Dedifferentiated amniotic fluid mesenchymal stem cell (primary cell): ENCODE measurements around the gene SLC35G6.
"Not testable (repeated sequence)": the region's sequence is repeated elsewhere in the genome, so short reads cannot be mapped to it uniquely, and the experiment has no call there.

Experiments used
- DNase-seq: peaks from one replicate; pipeline ENCODE4 v3.0.0-alpha.2; 2016; ENCODE audit errors: extremely low spot score

The SLC35G6 gene

DNA sequence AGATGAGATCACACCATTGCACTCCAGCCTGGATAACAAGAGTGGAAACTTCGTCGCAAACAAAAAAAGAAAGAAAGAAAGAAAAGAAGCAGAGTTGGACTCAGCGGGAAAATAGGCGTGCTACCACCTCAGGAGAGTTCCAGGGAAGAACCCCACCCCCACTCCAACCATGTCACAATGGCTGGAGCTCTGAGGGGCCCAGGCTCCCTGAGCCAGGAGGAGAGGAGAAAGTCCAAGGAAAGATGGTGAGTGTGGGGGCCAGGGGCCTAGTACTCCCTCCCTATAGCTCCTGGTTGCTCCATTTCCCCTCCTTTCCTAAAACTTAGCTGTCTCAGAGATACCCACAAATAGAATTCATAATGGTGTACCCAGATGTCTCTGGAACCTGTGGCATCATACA, at the start of gene SLC35G6:
SLC35G6 (plus strand) TSS at position 172 of the 400 bp plus-strand sequence; CDS start at position 243, 71 bp downstream.
- not testable (repeated sequence) for DNase-seq

DNA sequence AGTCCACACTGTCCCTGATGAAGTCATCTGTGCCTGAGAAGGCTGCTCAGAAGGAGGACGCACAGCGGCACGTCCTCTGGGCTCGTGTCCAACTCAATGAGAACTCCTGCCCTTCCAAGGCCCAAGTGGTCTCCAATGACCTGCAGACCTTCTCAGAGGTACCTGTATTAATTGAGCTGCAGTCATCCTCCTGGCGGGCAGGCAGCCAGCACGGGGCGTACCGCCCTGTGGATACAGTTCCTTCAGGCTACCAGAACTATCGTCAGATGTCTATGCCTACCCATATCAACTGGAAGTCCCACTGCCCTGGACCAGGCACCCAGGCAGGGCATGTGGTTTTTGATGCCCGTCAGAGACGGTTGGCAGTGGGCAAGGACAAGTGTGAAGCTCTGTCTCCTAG, 49.0 kb upstream of the SLC35G6 start:
- DNase-seq = no peak

DNA sequence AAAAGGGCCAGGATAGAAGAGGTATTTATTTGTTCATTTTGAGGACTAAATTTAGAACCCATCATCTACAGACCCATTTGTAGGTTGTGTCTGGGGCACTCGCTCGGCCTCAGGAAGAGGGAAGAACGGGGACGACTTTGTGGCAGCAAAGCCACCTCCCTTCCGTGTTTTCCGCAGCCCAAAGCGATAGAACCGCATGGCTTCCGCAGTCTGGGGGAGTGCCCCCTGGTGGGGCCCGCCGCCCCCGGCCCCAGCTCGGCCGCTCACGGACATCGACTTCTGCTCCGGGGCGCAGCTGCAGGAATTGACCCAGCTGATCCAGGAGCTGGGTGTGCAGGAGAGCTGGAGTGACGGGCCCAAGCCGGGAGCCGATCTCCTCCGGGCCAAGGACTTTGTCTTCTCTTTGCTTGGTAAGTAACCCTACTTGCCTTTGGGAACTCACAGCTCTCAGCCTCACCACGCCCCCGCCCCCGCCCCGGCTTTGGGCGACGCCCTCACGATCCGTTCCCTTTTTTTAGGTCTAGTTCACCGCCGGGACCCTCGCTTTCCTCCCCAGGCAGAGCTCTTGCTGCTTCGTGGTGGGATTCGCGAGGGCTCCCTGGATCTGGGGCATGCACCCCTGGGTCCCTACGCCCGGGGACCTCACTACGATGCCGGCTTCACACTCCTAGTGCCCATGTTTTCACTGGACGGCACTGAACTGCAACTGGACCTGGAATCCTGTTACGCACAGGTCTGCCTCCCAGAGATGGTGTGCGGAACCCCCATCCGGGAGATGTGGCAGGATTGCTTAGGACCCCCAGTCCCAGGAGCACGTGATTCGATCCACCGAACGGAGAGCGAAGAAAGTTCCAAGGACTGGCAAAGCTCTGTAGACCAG, 45.3 kb upstream of the SLC35G6 start:
- no peak for DNase-seq

DNA sequence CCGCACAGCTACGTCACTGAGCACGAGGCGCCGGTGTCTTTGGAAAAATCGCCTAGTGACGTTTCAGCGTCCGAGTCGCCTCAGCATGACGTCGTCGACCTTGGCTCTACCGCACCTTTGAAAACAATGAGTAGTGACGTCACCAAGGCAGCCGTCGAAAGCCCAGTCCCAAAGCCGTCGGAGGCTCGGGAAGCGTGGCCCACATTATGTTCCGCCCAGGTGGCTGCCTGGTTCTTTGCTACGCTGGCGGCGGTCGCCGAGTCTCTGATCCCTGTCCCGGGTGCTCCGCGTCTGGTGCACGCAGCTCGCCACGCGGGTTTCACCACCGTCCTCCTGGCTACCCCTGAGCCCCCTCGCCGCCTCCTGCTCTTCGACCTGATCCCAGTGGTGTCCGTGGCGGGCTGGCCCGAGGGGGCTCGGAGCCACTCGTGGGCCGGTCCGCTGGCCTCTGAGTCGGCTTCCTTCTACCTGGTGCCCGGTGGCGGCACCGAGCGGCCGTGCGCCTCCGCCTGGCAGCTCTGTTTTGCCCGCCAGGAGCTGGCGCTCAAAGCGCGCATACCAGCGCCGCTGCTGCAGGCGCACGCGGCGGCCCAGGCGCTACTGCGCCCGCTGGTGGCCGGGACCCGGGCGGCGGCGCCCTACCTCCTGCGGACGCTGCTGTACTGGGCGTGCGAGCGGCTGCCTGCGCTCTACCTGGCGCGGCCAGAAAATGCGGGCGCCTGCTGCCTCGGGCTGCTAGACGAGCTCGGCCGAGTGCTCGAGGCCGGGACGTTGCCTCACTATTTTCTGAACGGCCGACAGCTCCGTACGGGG, 44.5 kb upstream of the SLC35G6 start:
- DNase-seq = peak; percentile 42

DNA sequence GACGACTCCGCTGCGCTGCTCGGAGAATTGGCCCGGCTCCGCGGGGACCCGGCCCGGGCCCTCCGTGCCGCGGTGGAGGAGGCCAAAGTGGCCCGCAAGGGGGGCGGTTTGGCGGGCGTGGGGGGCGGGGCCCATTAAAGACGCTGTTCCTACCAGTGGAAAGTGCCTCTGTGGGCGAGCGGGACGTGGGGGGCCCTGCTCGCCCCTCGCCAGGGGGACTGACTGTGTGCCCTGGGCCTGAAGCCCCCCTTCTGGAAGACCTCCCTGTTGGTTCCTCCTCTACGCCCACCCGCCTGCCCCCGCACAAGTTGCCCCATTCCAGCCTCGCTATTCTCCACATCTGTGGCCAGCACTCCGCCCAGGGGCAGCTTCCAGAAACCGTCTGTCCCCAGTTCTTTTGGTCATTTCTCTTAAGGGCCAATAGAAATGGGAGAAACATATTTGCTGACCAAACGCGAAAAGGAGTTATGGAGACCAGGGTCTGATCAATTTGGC, 43.8 kb upstream of the SLC35G6 start:
- DNase-seq = no peak

DNA sequence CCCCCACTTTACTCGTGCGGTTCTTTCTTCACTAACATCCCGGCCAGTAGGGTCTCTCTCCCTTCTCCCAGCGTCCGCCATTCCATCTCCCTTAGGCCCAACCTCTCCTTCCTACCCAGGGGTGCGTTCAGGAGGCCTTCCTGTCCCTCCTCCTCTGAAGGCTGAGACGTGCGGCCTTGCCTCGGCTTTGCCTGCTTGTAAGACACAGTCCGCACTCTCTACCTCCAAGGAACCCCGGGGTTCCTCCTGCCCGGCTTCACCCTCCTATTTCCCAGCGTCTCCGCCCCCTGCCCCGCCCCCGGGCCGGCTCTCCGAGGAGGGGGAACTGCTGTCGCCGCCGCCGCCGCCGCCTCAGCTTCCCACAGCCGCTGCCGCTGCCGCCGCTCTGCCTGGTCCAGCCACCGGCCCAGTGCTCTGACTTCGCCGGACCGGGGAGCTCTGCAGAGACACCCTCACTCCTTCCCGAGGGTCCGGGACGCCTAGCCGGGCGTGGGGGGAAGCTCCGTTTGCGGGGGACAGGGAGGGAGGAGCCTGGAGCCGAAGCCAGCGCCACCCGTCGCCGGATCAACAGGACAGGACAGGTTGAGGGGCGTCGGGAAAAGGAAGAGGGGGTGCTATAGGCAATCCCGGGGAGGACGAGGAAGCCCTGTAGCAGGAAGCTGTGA, 43.2 kb upstream of the SLC35G6 start:
- no peak for DNase-seq

DNA sequence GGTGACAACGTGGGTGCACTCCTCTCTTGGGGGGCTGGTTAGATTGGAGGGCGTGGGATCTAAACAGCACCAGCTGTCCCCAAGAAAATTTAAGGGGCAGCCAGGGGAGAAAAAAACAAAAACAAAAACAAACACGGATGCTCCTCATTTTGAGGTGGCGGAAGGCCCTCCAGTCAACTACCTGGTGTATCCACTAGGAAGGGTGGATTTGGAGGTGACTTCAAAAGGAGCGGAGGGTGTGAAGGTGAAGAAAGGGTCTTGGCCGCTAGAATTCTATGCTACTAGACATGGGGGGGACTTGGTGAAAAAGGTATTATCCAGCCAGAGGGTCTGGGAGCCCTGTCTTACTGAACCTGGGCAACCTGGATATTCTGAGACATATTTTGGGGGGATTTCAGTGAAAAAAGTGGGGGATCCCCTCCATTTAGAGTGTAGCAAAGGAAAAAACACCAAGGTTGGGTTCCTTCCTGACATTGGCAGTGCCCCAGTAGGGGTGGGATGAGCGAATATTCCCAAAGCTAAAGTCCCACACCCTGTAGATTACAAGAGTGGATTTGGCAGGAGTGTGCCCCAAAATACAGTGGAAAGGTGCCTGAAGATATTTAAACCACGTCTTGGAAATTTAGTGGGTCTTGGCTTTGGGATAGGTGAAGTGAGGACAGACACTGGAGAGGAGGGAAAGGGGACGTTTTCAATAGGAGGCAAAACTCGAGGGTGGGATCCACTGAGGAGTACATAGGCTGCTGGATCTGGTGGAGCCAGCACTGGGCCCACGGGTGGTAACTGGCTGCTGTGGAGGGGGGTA, 42.4 kb upstream of the SLC35G6 start:
- DNase-seq = no peak

DNA sequence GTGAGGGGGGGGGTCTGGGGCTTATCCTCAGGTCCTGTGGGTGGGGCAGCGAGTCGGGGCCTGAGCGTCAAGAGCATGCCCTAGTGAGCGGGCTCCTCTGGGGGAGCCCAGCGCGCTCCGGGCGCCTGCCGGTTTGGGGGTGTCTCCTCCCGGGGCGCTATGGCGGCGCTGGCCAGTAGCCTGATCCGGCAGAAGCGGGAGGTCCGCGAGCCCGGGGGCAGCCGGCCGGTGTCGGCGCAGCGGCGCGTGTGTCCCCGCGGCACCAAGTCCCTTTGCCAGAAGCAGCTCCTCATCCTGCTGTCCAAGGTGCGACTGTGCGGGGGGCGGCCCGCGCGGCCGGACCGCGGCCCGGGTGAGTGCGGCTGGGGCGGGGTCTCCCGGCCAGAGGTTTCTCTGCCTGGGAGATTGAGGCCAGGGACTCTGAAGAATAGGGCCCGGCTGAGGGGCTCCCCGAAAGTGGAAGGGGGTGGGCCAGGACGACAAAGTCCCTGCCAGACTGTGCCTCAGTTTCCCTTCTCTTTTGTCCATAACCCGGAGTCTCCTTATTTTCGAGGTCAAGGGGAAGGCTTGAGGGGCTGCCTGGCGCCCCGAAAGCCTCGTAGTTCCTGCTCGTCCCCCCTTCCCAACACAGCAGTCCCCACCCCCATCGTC, 41.7 kb upstream of the SLC35G6 start, which contains the start of gene FGF11:
FGF11 (plus strand) TSS at position 51 of the 651 bp plus-strand sequence; CDS start at position 160, 109 bp downstream.
- DNase-seq = no peak

DNA sequence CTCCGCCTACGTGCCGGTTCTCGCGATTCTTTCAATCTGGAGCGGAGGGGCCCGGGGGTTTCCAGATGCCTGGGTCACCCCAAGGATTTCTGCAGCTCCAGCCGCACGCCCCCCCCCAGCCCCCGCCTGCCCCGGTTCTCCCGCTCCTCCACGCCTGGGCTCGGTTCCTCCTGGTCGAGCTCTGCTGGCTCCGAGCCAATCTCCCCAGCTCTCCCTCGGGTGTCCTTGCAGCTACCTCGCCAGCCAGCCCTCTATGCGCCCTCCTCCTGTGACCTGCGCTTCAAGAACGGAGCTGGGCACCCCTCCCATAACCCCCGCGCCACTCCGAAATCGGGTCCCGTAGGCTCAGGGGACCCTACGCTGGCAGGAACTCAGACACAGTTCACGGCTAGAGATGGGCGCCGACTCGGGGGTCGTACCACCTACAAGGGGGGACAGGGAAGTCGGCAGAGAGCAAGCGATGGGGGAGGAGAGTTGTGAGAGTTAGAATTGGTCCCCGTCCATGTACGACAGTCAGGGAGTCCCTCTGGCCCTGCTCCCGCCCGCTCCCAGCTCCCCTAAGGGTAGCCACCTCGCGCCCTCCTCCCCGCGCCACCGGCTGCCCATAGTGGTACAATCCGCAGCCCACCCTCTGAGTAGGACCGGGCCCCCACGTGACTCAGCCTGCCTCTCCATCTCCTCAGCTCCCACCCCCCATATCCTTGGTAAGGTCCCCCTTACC, 41.0 kb upstream of the SLC35G6 start:
- no peak for DNase-seq

DNA sequence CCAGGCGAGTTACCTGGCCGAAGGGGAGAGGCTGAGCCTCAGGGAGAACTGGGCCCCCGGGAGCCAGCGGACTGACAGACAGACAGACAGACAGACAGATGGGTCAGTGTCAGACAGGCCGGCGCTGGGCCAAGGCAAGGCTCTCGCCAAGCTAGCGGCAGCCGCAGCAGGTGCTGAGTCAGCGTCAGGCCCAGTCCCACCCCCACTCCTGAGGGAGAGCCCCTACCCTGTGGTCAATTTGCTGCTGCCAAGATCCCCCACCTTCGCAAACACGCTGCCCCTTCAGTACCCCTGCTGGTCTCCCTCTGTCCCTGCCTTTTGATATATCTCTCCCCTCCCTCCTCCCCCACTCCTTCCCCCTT, 40.4 kb upstream of the SLC35G6 start:
- DNase-seq = no peak

DNA sequence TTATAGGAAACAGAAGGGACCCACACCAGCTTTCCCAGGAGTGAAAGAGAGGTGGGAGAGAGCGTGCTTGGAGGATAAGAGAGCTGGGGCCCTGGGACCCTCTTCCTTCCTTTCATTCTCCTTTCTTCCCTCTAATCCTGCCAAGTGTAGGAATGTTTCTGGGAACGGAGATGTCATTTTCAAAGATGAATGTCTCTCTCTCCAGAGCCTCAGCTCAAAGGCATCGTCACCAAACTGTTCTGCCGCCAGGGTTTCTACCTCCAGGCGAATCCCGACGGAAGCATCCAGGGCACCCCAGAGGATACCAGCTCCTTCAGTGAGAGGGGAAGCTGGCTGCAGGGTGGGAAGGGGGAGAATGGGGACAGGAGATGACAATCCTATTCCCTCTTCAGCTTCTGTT, 40.0 kb upstream of the SLC35G6 start:
- DNase-seq = no peak

DNA sequence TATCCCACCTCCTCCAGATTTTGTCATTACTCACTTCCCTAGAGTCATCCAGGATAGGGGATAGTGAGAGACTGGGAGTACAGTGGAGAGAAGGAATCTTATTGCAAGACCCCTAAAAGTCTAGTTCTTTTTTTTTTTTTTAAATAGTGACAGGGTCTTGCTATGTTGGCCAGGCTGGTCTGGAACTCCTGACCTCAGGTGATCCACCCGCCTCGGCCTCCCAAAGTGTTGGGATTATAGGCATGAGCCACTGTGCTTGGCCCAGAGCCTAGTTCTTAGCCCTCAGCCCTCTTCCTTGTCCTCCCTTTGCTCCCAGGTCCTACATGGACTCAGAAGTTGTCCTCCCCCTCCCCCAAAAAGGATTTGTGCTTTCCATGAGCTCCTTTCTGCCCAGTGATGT, 39.1 kb upstream of the SLC35G6 start:
- no peak for DNase-seq

DNA sequence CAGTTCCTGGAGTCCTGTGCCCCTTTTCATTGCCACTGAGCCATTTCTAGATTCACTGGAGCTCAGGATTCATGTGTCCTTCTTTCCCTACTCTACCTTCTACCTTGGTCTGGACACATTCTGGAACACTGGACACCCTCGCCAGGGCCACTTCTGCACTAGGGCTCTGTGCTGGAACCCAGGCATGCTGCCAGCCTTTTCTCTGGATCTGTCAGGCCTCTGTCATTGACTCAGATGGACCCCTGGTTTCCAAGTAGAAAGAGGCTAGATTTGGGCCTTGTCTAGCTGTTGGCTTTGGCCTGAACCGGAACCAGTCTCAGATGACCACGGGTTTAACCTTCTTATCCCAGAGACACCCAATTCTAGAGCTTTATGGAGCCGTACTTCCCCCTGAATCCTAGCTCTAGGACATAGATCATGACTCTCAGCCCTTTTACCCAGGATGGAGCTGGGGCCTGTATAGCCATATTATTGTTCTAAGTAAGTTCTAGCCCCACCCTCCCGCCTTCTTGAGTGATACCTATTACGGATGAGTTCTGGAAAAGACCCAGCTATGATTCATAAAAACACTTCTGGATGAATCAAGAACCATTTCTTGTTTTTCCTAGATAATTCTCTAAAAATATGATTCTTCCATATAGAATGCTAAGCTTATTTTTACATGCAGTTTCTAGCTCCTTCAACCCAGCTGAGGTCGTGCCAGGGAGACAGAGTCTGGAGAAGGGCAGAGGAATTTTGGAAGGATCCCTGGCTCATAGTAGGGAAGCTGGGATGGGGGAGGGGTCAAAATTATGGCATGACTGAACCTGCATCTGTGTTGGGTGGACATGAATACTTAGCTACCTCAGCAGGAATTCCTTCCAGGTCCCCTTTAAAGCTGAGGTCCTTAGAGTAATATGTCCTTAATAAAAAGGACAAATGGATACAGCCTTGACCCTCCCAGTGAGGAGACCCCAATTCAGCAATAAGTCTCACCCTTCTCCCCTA, 37.5 kb upstream of the SLC35G6 start:
- DNase-seq = no peak

DNA sequence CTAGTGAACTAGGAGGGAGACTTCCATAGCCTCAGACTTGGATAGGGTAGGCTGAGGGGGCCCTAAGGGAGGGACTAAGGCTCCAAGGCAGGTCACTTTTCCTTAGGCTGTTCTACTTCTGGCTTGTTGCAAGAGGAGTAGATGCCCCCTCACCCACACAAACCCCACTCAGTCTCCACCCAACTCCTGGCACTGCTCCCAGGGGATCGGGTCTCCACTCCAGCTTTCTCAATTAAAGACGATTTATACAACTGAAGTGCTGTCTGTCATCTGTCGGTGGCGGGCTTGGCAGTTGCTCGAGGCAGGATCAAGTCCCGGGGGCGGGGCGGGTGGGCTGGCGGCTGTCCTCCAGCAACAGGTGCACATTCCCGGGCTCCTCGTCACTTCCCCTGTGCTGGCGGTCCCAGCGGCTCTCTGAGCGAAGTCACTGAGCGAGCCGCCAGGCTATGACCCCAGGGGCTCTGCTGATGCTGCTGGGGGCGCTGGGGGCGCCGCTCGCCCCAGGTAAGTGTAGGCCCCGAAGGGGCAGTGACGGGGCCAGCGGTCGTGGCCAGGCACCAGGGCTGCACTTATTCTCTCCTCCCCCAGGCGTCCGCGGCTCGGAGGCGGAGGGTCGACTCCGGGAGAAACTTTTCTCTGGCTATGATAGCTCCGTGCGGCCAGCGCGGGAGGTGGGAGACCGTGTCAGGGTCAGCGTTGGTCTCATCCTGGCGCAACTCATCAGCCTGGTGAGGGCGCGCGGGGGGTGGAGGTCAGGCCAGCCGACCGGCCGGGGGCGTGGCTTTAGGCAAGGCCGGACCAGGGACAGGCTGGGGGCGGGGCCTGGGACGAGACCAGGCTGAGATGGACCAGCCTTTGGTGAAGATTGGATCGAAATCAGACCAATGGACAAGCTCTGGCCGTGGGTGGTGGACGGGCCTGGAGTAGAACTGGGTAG, 36.3 kb upstream of the SLC35G6 start, which contains the start of gene CHRNB1:
CHRNB1 (plus strand) TSS at position 380 of the 937 bp plus-strand sequence; CDS start at position 447, 67 bp downstream.
- no peak for DNase-seq

DNA sequence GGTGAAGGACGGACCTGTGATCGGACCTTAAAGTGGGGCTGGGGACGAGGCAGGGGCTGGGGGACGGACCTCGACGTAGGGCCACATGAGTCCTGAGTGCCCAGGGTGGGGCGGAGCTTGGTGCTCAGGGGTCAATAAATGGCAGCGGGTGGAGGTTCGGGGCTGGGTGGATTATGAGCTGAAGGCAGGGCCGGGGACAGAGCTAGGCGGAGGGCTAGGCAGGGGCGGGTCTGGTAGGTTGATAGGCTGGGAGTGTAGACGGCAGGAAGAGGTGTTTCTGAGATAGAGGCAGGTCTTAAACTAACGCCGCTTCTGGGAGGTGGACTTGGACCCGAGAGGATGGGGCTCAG, 35.7 kb upstream of the SLC35G6 start:
- DNase-seq = no peak

DNA sequence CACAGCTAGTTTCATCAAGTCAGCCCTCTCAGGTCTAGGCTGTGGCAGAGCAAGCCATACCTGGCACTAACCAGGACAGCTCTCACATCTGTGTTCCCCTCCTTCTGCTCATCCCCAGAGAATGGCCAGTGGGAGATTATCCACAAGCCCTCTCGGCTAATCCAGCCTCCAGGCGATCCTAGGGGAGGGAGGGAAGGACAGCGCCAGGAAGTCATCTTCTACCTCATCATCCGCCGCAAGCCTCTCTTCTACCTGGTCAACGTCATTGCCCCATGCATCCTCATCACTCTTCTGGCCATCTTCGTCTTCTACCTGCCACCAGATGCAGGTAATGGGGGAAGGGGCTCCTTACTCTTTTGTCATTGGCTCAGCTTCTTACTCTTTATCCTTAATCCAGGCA, 32.8 kb upstream of the SLC35G6 start:
- DNase-seq = no peak

DNA sequence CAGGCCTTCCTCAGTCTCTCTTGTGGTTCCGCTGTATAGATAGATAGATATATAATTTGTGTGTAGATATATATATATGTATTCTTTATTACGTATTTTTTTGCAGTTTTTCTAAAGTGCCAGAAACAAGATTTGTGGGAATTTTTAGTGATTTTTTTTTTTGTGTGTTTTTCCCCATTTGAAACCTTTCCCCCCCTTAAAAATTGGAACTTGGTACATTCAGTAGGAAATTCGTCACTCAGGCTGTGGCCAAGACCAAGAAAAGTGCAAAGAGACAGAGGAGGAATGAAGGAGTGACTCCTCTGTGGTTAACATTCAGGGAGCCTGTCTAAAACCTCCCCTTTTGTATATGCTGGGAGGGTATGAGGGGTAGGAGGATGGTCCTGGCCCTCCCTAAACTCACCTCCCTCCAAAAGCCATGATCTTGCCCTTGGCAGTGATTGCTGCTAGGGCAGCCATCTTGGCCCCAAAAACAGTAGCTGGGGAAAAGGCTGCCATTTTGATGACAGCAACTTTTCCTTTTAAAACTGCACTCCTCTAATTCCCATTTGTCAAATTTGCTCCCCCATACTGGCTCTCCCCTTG, 21.2 kb upstream of the SLC35G6 start:
- no peak for DNase-seq
